ENCODE measurements around the gene FTO. TPM values are rescaled to one million over a fixed set of nuclear protein-coding genes. Genes with fewer than 3 reads are reported as not detected.

FTO gene
- total RNA-seq, 4 donors from 2014 or later = 29.0 to 64.1 (median 48.1) TPM

- intact Hi-C loops (cut with DNase I) = no loop called here
- H3K27me3 ChIP-seq = no peaks in the 10 kb centered on the region
- peaks cover 0 to 3% (median 0%) of the 10 kb centered on the region in 3 donors for H3K36me3 ChIP-seq
- peaks cover 0 to 76% (median 6%) of the 10 kb centered on the region in 3 donors for H3K4me1 ChIP-seq
- 64 to 75% methylated on average over 3 of the region's 3 CpGs for WGBS, 2 donors
- no peak overlapping the region for H3K4me3 ChIP-seq
- DNase-seq = no peak
- H3K9me3 ChIP-seq = no peaks in the 10 kb centered on the region
- H3K27ac ChIP-seq = no peak overlapping the region
- TF ChIP-seq, protein P1, sequence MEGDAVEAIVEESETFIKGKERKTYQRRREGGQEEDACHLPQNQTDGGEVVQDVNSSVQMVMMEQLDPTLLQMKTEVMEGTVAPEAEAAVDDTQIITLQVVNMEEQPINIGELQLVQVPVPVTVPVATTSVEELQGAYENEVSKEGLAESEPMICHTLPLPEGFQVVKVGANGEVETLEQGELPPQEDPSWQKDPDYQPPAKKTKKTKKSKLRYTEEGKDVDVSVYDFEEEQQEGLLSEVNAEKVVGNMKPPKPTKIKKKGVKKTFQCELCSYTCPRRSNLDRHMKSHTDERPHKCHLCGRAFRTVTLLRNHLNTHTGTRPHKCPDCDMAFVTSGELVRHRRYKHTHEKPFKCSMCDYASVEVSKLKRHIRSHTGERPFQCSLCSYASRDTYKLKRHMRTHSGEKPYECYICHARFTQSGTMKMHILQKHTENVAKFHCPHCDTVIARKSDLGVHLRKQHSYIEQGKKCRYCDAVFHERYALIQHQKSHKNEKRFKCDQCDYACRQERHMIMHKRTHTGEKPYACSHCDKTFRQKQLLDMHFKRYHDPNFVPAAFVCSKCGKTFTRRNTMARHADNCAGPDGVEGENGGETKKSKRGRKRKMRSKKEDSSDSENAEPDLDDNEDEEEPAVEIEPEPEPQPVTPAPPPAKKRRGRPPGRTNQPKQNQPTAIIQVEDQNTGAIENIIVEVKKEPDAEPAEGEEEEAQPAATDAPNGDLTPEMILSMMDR (IDR thresholded peaks at IDR 0.05) = no peak
- TF ChIP-seq POLR2A (IDR thresholded peaks at IDR 0.05) = no peak
Observed at GRCh38 chr16:53982631-53983042, 278.7 kb downstream of the FTO start.

DNA sequence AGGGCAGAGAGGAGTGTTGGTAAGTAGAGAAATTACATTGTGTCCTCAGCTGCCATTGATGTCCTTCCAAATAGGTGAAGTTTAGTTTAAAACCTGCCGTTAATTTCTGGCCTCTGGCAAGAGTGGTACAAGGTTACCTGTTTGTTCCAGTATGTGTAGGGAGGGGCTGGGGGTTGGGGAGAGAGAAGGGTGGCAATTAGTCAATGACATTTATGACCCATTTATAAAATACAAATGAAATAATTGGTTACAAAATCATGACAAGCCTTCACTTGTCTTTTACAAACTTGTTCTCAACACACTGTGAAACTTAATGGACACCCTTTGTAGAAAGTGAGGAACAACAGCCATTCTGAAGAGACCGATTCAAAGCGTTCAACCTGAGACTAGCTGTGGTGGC lies 281.0 kb downstream of the FTO start:
- H3K9me3 ChIP-seq = no peaks in the 10 kb centered on the region
- peaks cover 0 to 3% (median 0%) of the 10 kb centered on the region in 3 donors for H3K36me3 ChIP-seq
- DNase-seq = no peak
- no peaks in the 10 kb centered on the region for H3K27me3 ChIP-seq
- intact Hi-C loops (cut with DNase I) = no loop called here
- H3K27ac ChIP-seq = peak overlapping the region; percentile 63 to 88 (median 82)
- H3K4me3 ChIP-seq = no peak overlapping the region
- no peak for TF ChIP-seq POLR2A (IDR thresholded peaks at IDR 0.05)
- TF ChIP-seq, protein P1 (IDR thresholded peaks at IDR 0.05) = no peak
- 40 to 42% methylated on average over 3 of the region's 3 CpGs for WGBS, 2 donors
- peaks cover 0 to 63% (median 6%) of the 10 kb centered on the region in 3 donors for H3K4me1 ChIP-seq

DNA sequence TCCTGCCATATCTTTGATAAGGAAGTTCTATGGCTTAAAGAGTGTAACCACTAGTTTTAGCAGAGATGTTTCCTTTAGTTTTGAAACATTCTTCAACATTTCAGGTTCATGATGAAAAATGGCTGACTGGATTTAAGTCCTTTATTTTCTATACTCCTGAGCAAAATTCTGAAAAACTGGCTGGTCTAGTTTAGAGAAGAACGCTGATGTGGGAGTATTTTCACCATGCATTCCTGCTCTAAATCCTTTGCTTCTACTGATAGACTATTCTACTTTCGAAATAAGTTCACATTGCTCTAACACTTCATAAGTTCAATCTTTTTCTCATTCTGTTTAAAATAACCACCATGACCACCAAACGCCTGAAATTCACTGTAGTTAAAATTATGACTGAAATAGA lies 281.9 kb downstream of the FTO start:
- H3K36me3 ChIP-seq = peaks cover 0 to 3% (median 0%) of the 10 kb centered on the region in 3 donors
- peak overlapping the region; percentile 63 to 88 (median 82) for H3K27ac ChIP-seq

GRCh38 chr16:53986793-53987192 lies 282.8 kb downstream of the FTO start:
- H3K36me3 ChIP-seq = peaks cover 0 to 3% (median 0%) of the 10 kb centered on the region in 3 donors
- H3K27me3 ChIP-seq = no peaks in the 10 kb centered on the region
- no peak overlapping the region for H3K4me3 ChIP-seq
- DNase-seq = no peak
- peaks cover 0 to 67% (median 16%) of the 10 kb centered on the region in 3 donors for H3K4me1 ChIP-seq
- intact Hi-C loops (cut with DNase I) = no loop called here
- H3K27ac ChIP-seq = peak overlapping the region in 3 of 4 donors; percentile 80 to 88 (median 83)
- TF ChIP-seq POLR2A (IDR thresholded peaks at IDR 0.05) = no peak
- TF ChIP-seq, protein P1 (IDR thresholded peaks at IDR 0.05) = no peak
- no peaks in the 10 kb centered on the region for H3K9me3 ChIP-seq
- 93 to 94% methylated on average over 5 of the region's 5 CpGs for WGBS, 2 donors

More for the DNA sequence above, 281.9 kb downstream of the FTO start:
- H3K4me3 ChIP-seq = peak overlapping the region in 1 of 4 donors; percentile 13
- H3K27me3 ChIP-seq = no peaks in the 10 kb centered on the region
- intact Hi-C loops (cut with DNase I) = no loop called here
- no peaks in the 10 kb centered on the region for H3K9me3 ChIP-seq
- DNase-seq = no peak
- H3K4me1 ChIP-seq = peaks cover 0 to 63% (median 10%) of the 10 kb centered on the region in 3 donors
- TF ChIP-seq POLR2A (IDR thresholded peaks at IDR 0.05) = no peak
- TF ChIP-seq, protein P1 (IDR thresholded peaks at IDR 0.05) = no peak
- WGBS, 2 donors = 63 to 67% methylated on average over 3 of the region's 3 CpGs

DNA sequence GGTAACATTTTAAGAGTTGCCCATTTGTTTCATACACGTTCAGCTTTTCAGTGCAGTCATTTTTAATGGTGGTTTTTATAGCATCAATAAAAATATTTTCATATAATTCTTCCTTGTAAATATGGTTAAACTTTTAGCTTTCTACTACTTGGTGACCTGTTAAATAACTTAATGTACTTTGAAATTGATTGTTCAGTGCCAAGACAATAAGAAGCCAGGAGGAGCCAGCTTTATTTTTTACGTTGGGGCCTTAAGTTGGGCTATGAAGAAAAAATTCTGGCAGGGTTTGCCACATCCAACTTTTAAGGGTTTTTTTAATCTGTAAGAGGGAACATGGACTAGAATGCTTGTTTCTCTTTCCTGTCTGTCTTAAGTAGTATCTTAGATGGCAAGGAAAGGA lies 284.2 kb downstream of the FTO start:
- intact Hi-C loops (cut with DNase I) = no loop called here
- Histone ChIP-seq H3K27me3 (no peaks in the 10 kb centered on the region), H3K27ac (no peak overlapping the region)

More for the DNA sequence above, 284.2 kb downstream of the FTO start:
- no peaks in the 10 kb centered on the region for H3K9me3 ChIP-seq
- 65 to 71% methylated on average over 2 of the region's 2 CpGs for WGBS, 2 donors
- no peak for TF ChIP-seq POLR2A (IDR thresholded peaks at IDR 0.05)
- no peak for DNase-seq
- H3K36me3 ChIP-seq = peaks cover 0 to 3% (median 0%) of the 10 kb centered on the region in 3 donors
- no peak overlapping the region for H3K4me3 ChIP-seq
- H3K4me1 ChIP-seq = peaks cover 7 to 71% (median 16%) of the 10 kb centered on the region in 3 donors

All from esophagus squamous epithelium (tissue), 5 donors.